DND-41 (cell line): Measurements from ENCODE around the gene EMILIN2.

Experiments
- EZH2 ChIP-seq: IDR thresholded peaks from 3 replicates; pipeline ENCODE4 v1.6.1; 2012; ENCODE audit warnings: borderline replicate concordance, low read depth, mild to moderate bottlenecking, moderate library complexity, low read length, inconsistent platforms; ENCODE audit not compliant: severe bottlenecking
- TF ChIP-seq, protein P1 (sequence below): IDR thresholded peaks from 2 replicates; pipeline ENCODE4 v1.5.1; 2012; ENCODE audit warnings: borderline replicate concordance, low read length, moderate library complexity, mild to moderate bottlenecking; ENCODE audit not compliant: poor library complexity, severe bottlenecking; ENCODE audit errors: extremely low read depth

DNA sequence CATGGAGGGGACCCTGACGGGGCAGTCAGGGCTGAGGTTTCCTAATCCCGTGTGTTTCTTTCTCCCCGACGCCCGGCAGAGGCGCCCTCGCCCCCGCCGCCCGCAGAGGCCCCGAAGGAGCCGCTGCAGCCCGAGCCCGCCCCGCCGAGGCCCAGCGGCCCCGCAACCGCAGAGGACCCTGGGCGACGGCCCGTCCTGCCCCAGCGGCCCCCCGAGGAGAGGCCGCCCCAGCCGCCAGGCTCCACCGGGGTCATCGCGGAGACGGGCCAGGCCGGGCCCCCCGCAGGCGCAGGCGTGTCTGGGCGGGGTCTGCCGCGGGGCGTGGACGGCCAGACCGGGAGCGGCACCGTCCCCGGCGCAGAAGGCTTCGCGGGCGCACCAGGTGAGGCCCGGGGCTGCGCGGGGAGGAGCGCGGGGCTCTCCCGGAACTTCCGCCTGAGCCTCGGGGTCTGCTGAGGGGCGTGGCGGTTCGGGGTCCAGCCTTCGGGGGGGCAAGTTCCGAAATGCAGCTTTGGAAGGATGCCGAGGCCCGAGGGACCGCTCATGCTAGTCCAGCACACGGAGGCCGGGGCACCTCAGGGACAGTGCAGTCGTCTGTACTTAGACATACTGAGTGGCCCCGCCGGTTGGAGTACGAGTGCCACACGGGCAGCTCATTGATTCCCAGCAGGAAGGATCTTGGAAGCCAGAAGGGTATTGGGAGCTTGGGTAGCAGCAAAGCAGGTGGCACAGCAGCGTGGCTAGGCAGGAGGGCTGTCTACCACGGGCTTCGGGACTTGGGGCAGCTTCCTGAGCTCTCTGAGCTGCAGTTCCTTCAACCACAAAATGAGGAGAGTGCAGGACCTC, 60.1 kb downstream of the EMILIN2 start:
- TF ChIP-seq, protein P1, sequence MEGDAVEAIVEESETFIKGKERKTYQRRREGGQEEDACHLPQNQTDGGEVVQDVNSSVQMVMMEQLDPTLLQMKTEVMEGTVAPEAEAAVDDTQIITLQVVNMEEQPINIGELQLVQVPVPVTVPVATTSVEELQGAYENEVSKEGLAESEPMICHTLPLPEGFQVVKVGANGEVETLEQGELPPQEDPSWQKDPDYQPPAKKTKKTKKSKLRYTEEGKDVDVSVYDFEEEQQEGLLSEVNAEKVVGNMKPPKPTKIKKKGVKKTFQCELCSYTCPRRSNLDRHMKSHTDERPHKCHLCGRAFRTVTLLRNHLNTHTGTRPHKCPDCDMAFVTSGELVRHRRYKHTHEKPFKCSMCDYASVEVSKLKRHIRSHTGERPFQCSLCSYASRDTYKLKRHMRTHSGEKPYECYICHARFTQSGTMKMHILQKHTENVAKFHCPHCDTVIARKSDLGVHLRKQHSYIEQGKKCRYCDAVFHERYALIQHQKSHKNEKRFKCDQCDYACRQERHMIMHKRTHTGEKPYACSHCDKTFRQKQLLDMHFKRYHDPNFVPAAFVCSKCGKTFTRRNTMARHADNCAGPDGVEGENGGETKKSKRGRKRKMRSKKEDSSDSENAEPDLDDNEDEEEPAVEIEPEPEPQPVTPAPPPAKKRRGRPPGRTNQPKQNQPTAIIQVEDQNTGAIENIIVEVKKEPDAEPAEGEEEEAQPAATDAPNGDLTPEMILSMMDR: peak; percentile 51
- no peak for TF ChIP-seq EZH2
